Keratinocyte (primary cell): ENCODE data around the gene EXOC4. TPM values are rescaled to one million over a fixed set of nuclear protein-coding genes. Genes with fewer than 3 reads are reported as not detected.

Source experiments
- DNase-seq: peaks from one replicate; pipeline ENCODE4 v3.0.0-alpha.2; 2011; ENCODE audit warnings: low read depth, missing footprints, low spot score
- FAIRE-seq: peaks from 2 replicates; lab custom pipeline; 2011; peaks lifted over from hg19 to GRCh38; lab: Jason Lieb, UNC
- H2AFZ ChIP-seq: 2 replicates; pipeline ENCODE4 v1.6.0; 2012; ENCODE audit warnings: low read length, control low read depth, inconsistent platforms; ENCODE audit not compliant: control insufficient read depth
- H3K27ac ChIP-seq: 2 replicates; pipeline ENCODE4 v1.5.1; 2011; ENCODE audit warnings: low read length; ENCODE audit not compliant: control insufficient read depth, insufficient read depth
- H3K27me3 ChIP-seq: 3 replicates; pipeline ENCODE4 v1.6.0; 2011; ENCODE audit warnings: low read length; ENCODE audit not compliant: control insufficient read depth, insufficient read depth; ENCODE audit errors: extremely low read depth
- H3K36me3 ChIP-seq, 2 experiments: 2 replicates in 1 of 2; 3 replicates in 1 of 2; pipeline ENCODE4 v1.5.1; 2011; ENCODE audit warnings: low read length in 2 of 2, mild to moderate bottlenecking in 1 of 2; ENCODE audit not compliant: control insufficient read depth in 2 of 2, insufficient read depth in 2 of 2; ENCODE audit errors: extremely low read depth in 1 of 2
- H3K4me1 ChIP-seq: 3 replicates; pipeline ENCODE4 v1.5.1; 2011; ENCODE audit warnings: low read length; ENCODE audit not compliant: control insufficient read depth, insufficient read depth; ENCODE audit errors: extremely low read depth
- H3K4me2 ChIP-seq: 3 replicates; pipeline ENCODE4 v1.6.0; 2011; ENCODE audit warnings: low read depth, low read length; ENCODE audit not compliant: control insufficient read depth, insufficient read depth; ENCODE audit errors: extremely low read depth
- H3K4me3 ChIP-seq, 3 experiments: fragments of 200-600 bp in 1 of 3; sonication (generic) in 1 of 3; 2 replicates in 2 of 3; 3 replicates in 1 of 3; pipeline ENCODE4 v1.5.1; 2011 to 2016; ENCODE audit warnings: low read length in 3 of 3, mild to moderate bottlenecking in 3 of 3, control low read depth in 2 of 3, inconsistent platforms in 1 of 3, low read depth in 1 of 3, mixed read lengths in 1 of 3, mixed run types in 1 of 3, moderate library complexity in 1 of 3; ENCODE audit not compliant: control insufficient read depth in 2 of 3, insufficient read depth in 2 of 3; ENCODE audit errors: extremely low read depth in 1 of 3
- H3K79me2 ChIP-seq: 2 replicates; pipeline ENCODE4 v1.6.0; 2012; ENCODE audit warnings: low read length; ENCODE audit not compliant: control insufficient read depth, insufficient read depth
- H3K9ac ChIP-seq: 3 replicates; pipeline ENCODE4 v1.6.0; 2011; ENCODE audit warnings: low read length; ENCODE audit not compliant: control insufficient read depth, insufficient read depth; ENCODE audit errors: extremely low read depth
- H3K9me1 ChIP-seq: 3 replicates; pipeline ENCODE4 v1.6.0; 2011; ENCODE audit warnings: low read length; ENCODE audit not compliant: control insufficient read depth, insufficient read depth; ENCODE audit errors: extremely low read depth
- H3K9me3 ChIP-seq: 2 replicates; pipeline ENCODE4 v1.5.1; 2012; ENCODE audit warnings: low read depth, low read length; ENCODE audit not compliant: control insufficient read depth
- H4K20me1 ChIP-seq: 3 replicates; pipeline ENCODE4 v1.6.0; 2011; ENCODE audit warnings: low read length; ENCODE audit not compliant: control insufficient read depth, insufficient read depth; ENCODE audit errors: extremely low read depth
- CTCF ChIP-seq, 3 experiments: IDR thresholded peaks in 1 of 3; conservative IDR thresholded peaks in 1 of 3; optimal IDR thresholded peaks in 1 of 3; 2 replicates in 2 of 3; 3 replicates in 1 of 3; pipeline versions ENCODE3 to v1.5.1; 2011; ENCODE audit warnings: low read length in 3 of 3, mild to moderate bottlenecking in 3 of 3, moderate library complexity in 2 of 3, control low read depth in 1 of 3, inconsistent platforms in 1 of 3; ENCODE audit not compliant: insufficient read depth in 2 of 3; ENCODE audit errors: extremely low read depth in 1 of 3
- EZH2 ChIP-seq: IDR thresholded peaks from one replicate; pipeline ENCODE4 v1.6.1; 2012; ENCODE audit warnings: inconsistent platforms, mild to moderate bottlenecking, low read length, moderate library complexity
- dilution Hi-C: fragments of 300-500 bp; cut with MboI; formaldehyde crosslinking; loops from one replicate; pipeline ENCODE4 v1.7.0; 2020; ENCODE audit warnings: low sequenced_read_pairs; ENCODE audit not compliant: extremely low pct_ligation_motif_present
- polyA plus RNA-seq, 5 experiments: library from polyadenylated mRNA; depleted of rRNA in 3 of 5; stranded (reverse) in 3 of 5; stranded (forward) in 1 of 5; unstranded in 1 of 5; fragments of >200 nt; gene quantifications; 1 replicate in 1 of 5; 2 replicates in 3 of 5; 3 replicates in 1 of 5; pipeline versions ENCODE4 v1.2.1 to v1.2.3, GENCODE V29; 2011 to 2012; ENCODE audit warnings: missing spikeins in 2 of 5, low read depth in 1 of 5, low replicate concordance in 1 of 5

The EXOC4 gene
- polyA plus RNA-seq, 1 donor (not counting 4 experiments of a cell fraction or from before 2014, with no cell fraction given): 52.6 TPM

- Histone ChIP-seq H3K4me2 (no peak overlapping the region), H3K9me1 (peaks cover 2% of the 10 kb centered on the region), H3K4me1 (peaks cover 17% of the 10 kb centered on the region), H2AFZ (no peak overlapping the region), H3K27ac (no peak overlapping the region), H3K9ac (no peak overlapping the region), H3K36me3 (peaks cover 2 to 4% of the 10 kb centered on the region in 2 experiments), H4K20me1 (no peaks in the 10 kb centered on the region), H3K4me3 (no peak overlapping the region), H3K27me3 (no peaks in the 10 kb centered on the region), H3K79me2 (no peaks in the 10 kb centered on the region), H3K9me3 (no peaks in the 10 kb centered on the region)
- dilution Hi-C loops: no loop called here
- DNase-seq (no peak), FAIRE-seq (no peak)
- no peak for TF ChIP-seq CTCF (optimal IDR thresholded peaks at IDR 0.05 in 1 of 3, IDR thresholded peaks at IDR 0.05 in 1 of 3, conservative IDR thresholded peaks at IDR 0.05 in 1 of 3; ENCODE audit: extremely low read depth in 1 of 3, insufficient read depth in 2 of 3, low read length in 3 of 3)
- no peak for TF ChIP-seq EZH2
Observed at GRCh38 chr7:133934262-133934976, 681.5 kb downstream of the EXOC4 start.

GRCh38 chr7:133934977-133935330 lies 682.1 kb downstream of the EXOC4 start:
- H3K79me2 ChIP-seq: no peaks in the 10 kb centered on the region
- no peak for DNase-seq
- FAIRE-seq: no peak
- peaks cover 17% of the 10 kb centered on the region for H3K4me1 ChIP-seq
- H4K20me1 ChIP-seq: no peaks in the 10 kb centered on the region
- H2AFZ ChIP-seq: no peak overlapping the region
- no peak overlapping the region for H3K4me3 ChIP-seq
- dilution Hi-C loops: no loop called here
- H3K9me1 ChIP-seq: peaks cover 2% of the 10 kb centered on the region
- peaks cover 2 to 4% of the 10 kb centered on the region in 2 experiments for H3K36me3 ChIP-seq
- H3K27me3 ChIP-seq: no peaks in the 10 kb centered on the region
- no peaks in the 10 kb centered on the region for H3K9me3 ChIP-seq
- H3K27ac ChIP-seq: no peak overlapping the region
- TF ChIP-seq EZH2 (no peak), CTCF (optimal IDR thresholded peaks at IDR 0.05 in 1 of 3, IDR thresholded peaks at IDR 0.05 in 1 of 3, conservative IDR thresholded peaks at IDR 0.05 in 1 of 3; ENCODE audit: extremely low read depth in 1 of 3, insufficient read depth in 2 of 3, low read length in 3 of 3) (no peak)
- H3K9ac ChIP-seq: no peak overlapping the region
- H3K4me2 ChIP-seq: no peak overlapping the region
